ENCODE measurements around the gene OR7C1.
A peak's percentile ranks its signal among the peaks of the same experiment; 100 is the strongest.
"Not testable (repeated sequence)": the region's sequence is repeated elsewhere in the genome, so short reads cannot be mapped to it uniquely, and the experiment has no call there.

Gene OR7C1

GRCh38 chr19:14835011-14835410, at the start of gene OR7C1, which contains the start of gene OR7A5:
Gene OR7C1 (minus strand): TSS chr19:14835185. CDS start chr19:14800136, 35,049 bp downstream.
Gene OR7A5 (minus strand): TSS chr19:14835185. CDS start chr19:14828241, 6,944 bp downstream.
- DNase-seq = no peak

- peak; percentile 66 for DNase-seq
Measured at GRCh38 chr19:14871619-14872230, 36.7 kb upstream of the OR7C1 start.

- DNase-seq = no peak
Measured at GRCh38 chr19:14868497-14868896, 33.5 kb upstream of the OR7C1 start.

- no peak for DNase-seq
Measured at GRCh38 chr19:14848822-14849221, 13.8 kb upstream of the OR7C1 start, which contains the start of gene OR7A10. Gene OR7A10 (minus strand): TSS chr19:14848922. CDS start chr19:14841877, 7,045 bp downstream.

- DNase-seq = no peak
Measured at GRCh38 chr19:14843578-14843977, 8.6 kb upstream of the OR7C1 start.

GRCh38 chr19:14843169-14843568, 8.2 kb upstream of the OR7C1 start:
- DNase-seq = no peak

- no peak for DNase-seq
Measured at GRCh38 chr19:14840206-14840605, 5.2 kb upstream of the OR7C1 start.

- DNase-seq = no peak
Measured at GRCh38 chr19:14837391-14837790, 2.4 kb upstream of the OR7C1 start.

- DNase-seq = peak; percentile 3
Measured at GRCh38 chr19:14830702-14831101, 4.3 kb downstream of the OR7C1 start.

- no peak for DNase-seq
Measured at GRCh38 chr19:14826006-14826405, 9.0 kb downstream of the OR7C1 start.

- peak; percentile 56 for DNase-seq
Measured at GRCh38 chr19:14821937-14822336, 13.0 kb downstream of the OR7C1 start.

- DNase-seq = no peak
Measured at GRCh38 chr19:14818588-14818987, 16.4 kb downstream of the OR7C1 start.

- no peak for DNase-seq
Measured at GRCh38 chr19:14817052-14817451, 17.9 kb downstream of the OR7C1 start.

- DNase-seq = no peak
Measured at GRCh38 chr19:14814982-14815652, 19.9 kb downstream of the OR7C1 start.

GRCh38 chr19:14809272-14810057, 25.5 kb downstream of the OR7C1 start:
- no peak for DNase-seq

GRCh38 chr19:14804765-14805164, 30.2 kb downstream of the OR7C1 start:
- DNase-seq = peak; percentile 29

GRCh38 chr19:14798760-14799159, 36.2 kb downstream of the OR7C1 start:
- DNase-seq = no peak

GRCh38 chr19:14796021-14796420, 39.0 kb downstream of the OR7C1 start:
- DNase-seq = no peak

- DNase-seq = no peak
Measured at GRCh38 chr19:14795078-14795721, 39.8 kb downstream of the OR7C1 start.

- DNase-seq = not testable (repeated sequence)
Measured at GRCh38 chr19:14792250-14792649, 42.7 kb downstream of the OR7C1 start.

- peak; percentile 62 for DNase-seq
Measured at GRCh38 chr19:14786421-14786851, 48.5 kb downstream of the OR7C1 start.

- peak; percentile 97 for DNase-seq
Measured at GRCh38 chr19:14785102-14785793, 49.7 kb downstream of the OR7C1 start.

Measured in suppressor macrophage treated with lipopolysaccharide for 4 hours (primary cell).